UCSD-AML1 (cell line): ENCODE data around the gene KIF4A.

ENCODE experiments used
- DNase-seq: peaks from one replicate; lab custom pipeline; 2025; ENCODE audit not compliant: unreplicated experiment; lab: John Stamatoyannopoulos, UW

KIF4A gene

GRCh38 chrX:70468709-70469108 is 178.8 kb downstream of the KIF4A start:
- DNase-seq: no peak
